Vagina (tissue), 2 donors: ENCODE data around the gene STXBP6. TPM values are rescaled to one million over a fixed set of nuclear protein-coding genes. Genes with fewer than 3 reads are reported as not detected.

Experiments used
- DNase-seq, 2 donors: peaks; one replicate each; pipeline ENCODE4 v3.0.0-alpha.2; 2017; ENCODE audit errors: extremely low spot score in 2 of 2
- H3K27ac ChIP-seq: fragments of 200-600 bp; sonication (generic); one replicate; pipeline ENCODE4 v1.5.1; 2019
- H3K27me3 ChIP-seq: fragments of 200-600 bp; sonication (generic); one replicate; pipeline ENCODE4 v1.5.1; 2019
- H3K36me3 ChIP-seq, 2 donors: fragments of 200-600 bp; sonication (generic); one replicate each; pipeline ENCODE4 v1.5.1; 2017 to 2019
- H3K4me1 ChIP-seq: fragments of 200-600 bp; sonication (generic); one replicate; pipeline ENCODE4 v1.5.1; 2019
- H3K4me3 ChIP-seq, 2 donors: fragments of 200-600 bp; sonication (generic); 1 replicate in 1 of 2; 2 replicates in 1 of 2; pipeline ENCODE4 v1.5.1; 2016 to 2019
- H3K9me3 ChIP-seq: fragments of 200-600 bp; sonication (generic); one replicate; pipeline ENCODE4 v1.5.1; 2019
- CTCF ChIP-seq, 3 experiments: fragments of 450-650 bp in 2 of 3; fragments of 200-600 bp in 1 of 3; sonication (generic) in 1 of 3; IDR thresholded peaks; one replicate each; pipeline ENCODE4 v1.5.1; 2017 to 2019; ENCODE audit warnings: antibody characterized with exemption in 3 of 3, mild to moderate bottlenecking in 2 of 3, moderate library complexity in 2 of 3
- POLR2A ChIP-seq, 2 donors: fragments of 450-650 bp; IDR thresholded peaks; one replicate each; pipeline ENCODE4 v1.6.1; 2017; ENCODE audit warnings: antibody characterized with exemption in 2 of 2, mild to moderate bottlenecking in 2 of 2, moderate library complexity in 2 of 2
- POLR2AphosphoS5 ChIP-seq, 2 donors: sonication (generic); formaldehyde crosslinking; IDR thresholded peaks; one replicate each; pipeline ENCODE4 v1.9.0; 2017; ENCODE audit warnings: antibody characterized with exemption in 2 of 2, mild to moderate bottlenecking in 2 of 2, low read depth in 1 of 2; ENCODE audit not compliant: insufficient read depth in 1 of 2
- intact Hi-C: fragments of 100-400 bp; cut with DNase I; formaldehyde crosslinking; loops from one replicate; pipeline ENCODE4 v1.15.1; 2023
- total RNA-seq: library from RNA; depleted of rRNA; stranded (reverse); fragments of >200 nt; gene quantifications from one replicate; pipeline ENCODE4 v1.2.3, GENCODE V29; 2016

STXBP6 gene
- total RNA-seq, 1 donor from 2014 or later = 4.4 TPM

- Histone ChIP-seq H3K27me3 (no peaks in the 10 kb centered on the region), H3K9me3 (no peaks in the 10 kb centered on the region), H3K27ac (no peak overlapping the region), H3K4me3 (no peak overlapping the region), H3K4me1 (peaks cover 36% of the 10 kb centered on the region), H3K36me3 (no peaks in the 10 kb centered on the region)
- no peak for DNase-seq
- TF ChIP-seq CTCF (IDR thresholded peaks at IDR 0.05) (no peak), POLR2A (IDR thresholded peaks at IDR 0.05) (no peak), POLR2AphosphoS5 (IDR thresholded peaks at IDR 0.05; ENCODE audit: insufficient read depth in 1 of 2, low read depth in 1 of 2) (no peak)
- intact Hi-C loops = no loop called here
These were observed 89.1 kb downstream of the STXBP6 start for GRCh38 chr14:24960816-24961215.

DNA sequence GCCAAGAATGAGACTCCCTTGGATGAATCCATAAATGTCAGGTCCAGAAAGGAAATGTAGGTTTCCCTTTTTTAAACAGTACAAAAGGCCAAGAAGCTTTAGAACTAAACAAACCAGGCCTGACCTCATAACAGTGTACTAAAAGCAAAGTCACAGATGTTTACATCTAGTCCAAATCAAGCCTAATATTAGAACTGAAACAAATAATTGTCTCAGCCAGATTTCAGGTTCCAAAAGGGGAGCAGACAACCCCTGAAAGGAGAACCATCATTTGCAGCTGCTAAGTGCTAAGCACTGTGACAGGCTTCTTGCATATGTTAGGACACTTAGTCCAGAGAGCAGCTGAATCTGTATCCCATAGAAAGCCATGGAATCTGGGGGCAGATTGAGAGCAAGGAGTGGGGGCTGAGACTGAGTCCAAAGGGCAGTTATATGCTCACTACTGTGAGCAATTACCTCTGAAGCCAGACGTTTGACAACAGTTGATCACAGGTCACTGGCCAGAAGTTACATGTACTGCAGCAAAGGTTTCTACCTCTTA is 90.1 kb downstream of the STXBP6 start:
- H3K4me1 ChIP-seq = peaks cover 36% of the 10 kb centered on the region
- H3K9me3 ChIP-seq = no peaks in the 10 kb centered on the region
- H3K4me3 ChIP-seq = no peak overlapping the region
- H3K36me3 ChIP-seq = no peaks in the 10 kb centered on the region
- no peak for DNase-seq
- intact Hi-C loops = no loop called here
- no peaks in the 10 kb centered on the region for H3K27me3 ChIP-seq
- H3K27ac ChIP-seq = peak overlapping the region; percentile 14
- peak in 1 of 2 donors; percentile 58 for TF ChIP-seq POLR2AphosphoS5 (IDR thresholded peaks at IDR 0.05; ENCODE audit: insufficient read depth in 1 of 2, low read depth in 1 of 2)
- TF ChIP-seq POLR2A (IDR thresholded peaks at IDR 0.05) = no peak
- no peak for TF ChIP-seq CTCF (IDR thresholded peaks at IDR 0.05)

GRCh38 chr14:24958271-24958670 is 91.7 kb downstream of the STXBP6 start:
- no peak for DNase-seq
- no peaks in the 10 kb centered on the region for H3K9me3 ChIP-seq
- peaks cover 29% of the 10 kb centered on the region for H3K4me1 ChIP-seq
- H3K27me3 ChIP-seq = no peaks in the 10 kb centered on the region
- no peak overlapping the region for H3K4me3 ChIP-seq
- H3K36me3 ChIP-seq = no peaks in the 10 kb centered on the region
- intact Hi-C loops = no loop called here
- H3K27ac ChIP-seq = no peak overlapping the region
- TF ChIP-seq POLR2A (IDR thresholded peaks at IDR 0.05) = no peak
- no peak for TF ChIP-seq POLR2AphosphoS5 (IDR thresholded peaks at IDR 0.05; ENCODE audit: insufficient read depth in 1 of 2, low read depth in 1 of 2)
- TF ChIP-seq CTCF (IDR thresholded peaks at IDR 0.05) = no peak

- Histone ChIP-seq H3K4me3 (no peak overlapping the region), H3K27ac (no peak overlapping the region), H3K27me3 (no peaks in the 10 kb centered on the region), H3K9me3 (no peaks in the 10 kb centered on the region), H3K36me3 (no peaks in the 10 kb centered on the region), H3K4me1 (peaks cover 29% of the 10 kb centered on the region)
- intact Hi-C loops = no loop called here
- TF ChIP-seq CTCF (IDR thresholded peaks at IDR 0.05) (no peak), POLR2A (IDR thresholded peaks at IDR 0.05) (no peak), POLR2AphosphoS5 (IDR thresholded peaks at IDR 0.05; ENCODE audit: insufficient read depth in 1 of 2, low read depth in 1 of 2) (no peak)
- DNase-seq = no peak
These were observed 92.1 kb downstream of the STXBP6 start for GRCh38 chr14:24957814-24958213.

DNA sequence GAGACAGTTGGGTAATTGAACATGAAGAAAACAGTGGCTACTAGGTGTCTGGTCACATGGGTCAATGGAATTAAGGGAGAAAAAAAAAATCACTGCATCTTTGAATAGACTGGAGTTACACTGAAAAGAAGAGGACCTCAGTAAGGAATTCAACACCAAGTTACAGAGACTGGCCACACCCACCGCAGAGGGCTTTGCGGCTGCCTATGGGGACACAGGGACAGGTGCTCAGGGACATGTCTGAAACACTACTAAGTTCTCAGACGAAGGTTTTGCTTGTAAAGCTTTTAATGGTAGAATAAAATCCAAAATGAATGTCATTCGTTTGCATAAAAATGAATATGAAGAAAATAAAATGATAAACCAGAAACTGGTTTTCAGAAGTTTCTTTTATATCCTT is 93.8 kb downstream of the STXBP6 start:
- DNase-seq = no peak
- Histone ChIP-seq H3K36me3 (no peaks in the 10 kb centered on the region), H3K9me3 (no peaks in the 10 kb centered on the region), H3K4me1 (peaks cover 29% of the 10 kb centered on the region), H3K27ac (no peak overlapping the region), H3K4me3 (no peak overlapping the region), H3K27me3 (no peaks in the 10 kb centered on the region)
- TF ChIP-seq POLR2A (IDR thresholded peaks at IDR 0.05) = no peak
- TF ChIP-seq CTCF (IDR thresholded peaks at IDR 0.05) = no peak
- TF ChIP-seq POLR2AphosphoS5 (IDR thresholded peaks at IDR 0.05; ENCODE audit: insufficient read depth in 1 of 2, low read depth in 1 of 2) = no peak
- intact Hi-C loops = no loop called here
